ENCODE data around the gene MAD1L1. TPM values are rescaled to one million over a fixed set of nuclear protein-coding genes. Genes with fewer than 3 reads are reported as not detected.
A peak's percentile ranks its signal among the peaks of the same experiment; 100 is the strongest.

Gene MAD1L1
- total RNA-seq, 1 donor from 2014 or later, result 48.4 TPM

- DNase-seq (no peak), ATAC-seq (peak; percentile 6)
- no peaks in the 10 kb centered on the region for H3K9me3 ChIP-seq
- TF ChIP-seq, protein P1, sequence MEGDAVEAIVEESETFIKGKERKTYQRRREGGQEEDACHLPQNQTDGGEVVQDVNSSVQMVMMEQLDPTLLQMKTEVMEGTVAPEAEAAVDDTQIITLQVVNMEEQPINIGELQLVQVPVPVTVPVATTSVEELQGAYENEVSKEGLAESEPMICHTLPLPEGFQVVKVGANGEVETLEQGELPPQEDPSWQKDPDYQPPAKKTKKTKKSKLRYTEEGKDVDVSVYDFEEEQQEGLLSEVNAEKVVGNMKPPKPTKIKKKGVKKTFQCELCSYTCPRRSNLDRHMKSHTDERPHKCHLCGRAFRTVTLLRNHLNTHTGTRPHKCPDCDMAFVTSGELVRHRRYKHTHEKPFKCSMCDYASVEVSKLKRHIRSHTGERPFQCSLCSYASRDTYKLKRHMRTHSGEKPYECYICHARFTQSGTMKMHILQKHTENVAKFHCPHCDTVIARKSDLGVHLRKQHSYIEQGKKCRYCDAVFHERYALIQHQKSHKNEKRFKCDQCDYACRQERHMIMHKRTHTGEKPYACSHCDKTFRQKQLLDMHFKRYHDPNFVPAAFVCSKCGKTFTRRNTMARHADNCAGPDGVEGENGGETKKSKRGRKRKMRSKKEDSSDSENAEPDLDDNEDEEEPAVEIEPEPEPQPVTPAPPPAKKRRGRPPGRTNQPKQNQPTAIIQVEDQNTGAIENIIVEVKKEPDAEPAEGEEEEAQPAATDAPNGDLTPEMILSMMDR (IDR thresholded peaks at IDR 0.05), result no peak
- no peak overlapping the region for H3K4me3 ChIP-seq
- intact Hi-C loops (cut with DNase I), result no loop called here
- no peak overlapping the region for H3K27ac ChIP-seq
- H3K4me1 ChIP-seq, result peaks cover 26% of the 10 kb centered on the region
- peaks cover 5% of the 10 kb centered on the region for H3K36me3 ChIP-seq
- H3K27me3 ChIP-seq, result no peaks in the 10 kb centered on the region
Measured at GRCh38 chr7:2116989-2117591, 115.7 kb downstream of the MAD1L1 start.

- intact Hi-C loops (cut with DNase I), result no loop called here
- ATAC-seq (no peak), DNase-seq (no peak)
- no peaks in the 10 kb centered on the region for H3K27me3 ChIP-seq
- TF ChIP-seq, protein P1 (IDR thresholded peaks at IDR 0.05), result no peak
- H3K4me1 ChIP-seq, result peaks cover 26% of the 10 kb centered on the region
- H3K4me3 ChIP-seq, result no peak overlapping the region
- no peak overlapping the region for H3K27ac ChIP-seq
- peaks cover 5% of the 10 kb centered on the region for H3K36me3 ChIP-seq
- H3K9me3 ChIP-seq, result no peaks in the 10 kb centered on the region
Measured at GRCh38 chr7:2116448-2116810, 116.3 kb downstream of the MAD1L1 start.

GRCh38 chr7:2115760-2116447 is 116.8 kb downstream of the MAD1L1 start:
- Histone ChIP-seq H3K9me3 (no peaks in the 10 kb centered on the region), H3K4me1 (peaks cover 25% of the 10 kb centered on the region), H3K36me3 (peaks cover 5% of the 10 kb centered on the region), H3K27me3 (no peaks in the 10 kb centered on the region), H3K27ac (no peak overlapping the region), H3K4me3 (no peak overlapping the region)
- DNase-seq (no peak), ATAC-seq (no peak)
- intact Hi-C loops (cut with DNase I), result no loop called here
- TF ChIP-seq, protein P1 (IDR thresholded peaks at IDR 0.05), result no peak

- TF ChIP-seq, protein P1 (IDR thresholded peaks at IDR 0.05), result no peak
- intact Hi-C loops (cut with DNase I), result no loop called here
- no peak for ATAC-seq
- DNase-seq, result no peak
- Histone ChIP-seq H3K9me3 (no peaks in the 10 kb centered on the region), H3K4me3 (no peak overlapping the region), H3K4me1 (peaks cover 22% of the 10 kb centered on the region), H3K27ac (no peak overlapping the region), H3K36me3 (peaks cover 5% of the 10 kb centered on the region), H3K27me3 (no peaks in the 10 kb centered on the region)
Measured at GRCh38 chr7:2114926-2115759, 117.6 kb downstream of the MAD1L1 start.

DNA sequence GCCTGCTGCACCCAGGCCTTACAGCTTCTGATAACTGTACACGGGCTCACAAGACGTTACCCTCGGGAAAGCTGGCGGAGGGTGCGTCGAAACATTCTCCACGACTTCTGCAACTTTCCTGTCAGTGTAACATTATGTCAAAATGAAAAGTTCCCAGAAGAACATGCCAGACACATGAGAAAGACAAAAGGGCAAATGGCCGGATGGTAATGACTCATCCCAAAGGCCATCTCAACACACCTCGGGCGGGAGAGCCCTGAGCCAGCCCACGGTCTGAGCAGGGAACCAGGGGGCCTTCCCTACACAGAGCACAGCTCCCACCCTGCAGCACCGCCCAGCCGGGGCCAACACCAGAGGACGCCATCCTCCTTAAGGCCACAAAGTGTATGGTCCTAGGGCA is 118.7 kb downstream of the MAD1L1 start:
- TF ChIP-seq, protein P1 (IDR thresholded peaks at IDR 0.05), result no peak
- no peak for ATAC-seq
- Histone ChIP-seq H3K36me3 (peaks cover 5% of the 10 kb centered on the region), H3K4me3 (no peak overlapping the region), H3K4me1 (peaks cover 22% of the 10 kb centered on the region), H3K9me3 (no peaks in the 10 kb centered on the region), H3K27me3 (no peaks in the 10 kb centered on the region), H3K27ac (no peak overlapping the region)
- intact Hi-C loops (cut with DNase I), result no loop called here
- DNase-seq, result no peak

Data from upper lobe of right lung (tissue), 1 donor.